Measurements from ENCODE around the gene HHIPL1. TPM values are rescaled to one million over a fixed set of nuclear protein-coding genes. Genes with fewer than 3 reads are reported as not detected.
"Not testable (repeated sequence)": the region's sequence is repeated elsewhere in the genome, so short reads cannot be mapped to it uniquely, and the experiment has no call there.

Gene HHIPL1
- total RNA-seq, 1 donor from 2014 or later: 12.0 TPM

GRCh38 chr14:99633141-99633540 lies 11.8 kb upstream of the HHIPL1 start:
- DNase-seq (ENCODE audit: low spot score): no peak

- DNase-seq (ENCODE audit: low spot score): no peak
Observed at GRCh38 chr14:99633918-99634317, 11.0 kb upstream of the HHIPL1 start.

GRCh38 chr14:99634443-99634842 lies 10.5 kb upstream of the HHIPL1 start:
- no peak for DNase-seq (ENCODE audit: low spot score)

GRCh38 chr14:99635116-99635515 lies 9.8 kb upstream of the HHIPL1 start:
- DNase-seq (ENCODE audit: low spot score): no peak

GRCh38 chr14:99636487-99636886 lies 8.4 kb upstream of the HHIPL1 start:
- no peak for DNase-seq (ENCODE audit: low spot score)

- no peak for DNase-seq (ENCODE audit: low spot score)
Observed at GRCh38 chr14:99637624-99638023, 7.3 kb upstream of the HHIPL1 start.

- DNase-seq (ENCODE audit: low spot score): not testable (repeated sequence)
Observed at GRCh38 chr14:99642771-99643170, 2.2 kb upstream of the HHIPL1 start.

- no peak for DNase-seq (ENCODE audit: low spot score)
Observed at GRCh38 chr14:99643343-99643742, 1.6 kb upstream of the HHIPL1 start.

- no peak for DNase-seq (ENCODE audit: low spot score)
Observed at GRCh38 chr14:99644035-99644587, 818 bp upstream of the HHIPL1 start.

- no peak for DNase-seq (ENCODE audit: low spot score)
Observed at GRCh38 chr14:99645545-99646505, 896 bp downstream of the HHIPL1 start.

GRCh38 chr14:99647411-99647810 lies 2.5 kb downstream of the HHIPL1 start:
- peak; percentile 54 for DNase-seq (ENCODE audit: low spot score)

- no peak for DNase-seq (ENCODE audit: low spot score)
Observed at GRCh38 chr14:99648027-99648784, 3.3 kb downstream of the HHIPL1 start.

GRCh38 chr14:99649219-99649618 lies 4.3 kb downstream of the HHIPL1 start:
- DNase-seq (ENCODE audit: low spot score): no peak

- DNase-seq (ENCODE audit: low spot score): no peak
Observed at GRCh38 chr14:99649643-99650042, 4.7 kb downstream of the HHIPL1 start.

- no peak for DNase-seq (ENCODE audit: low spot score)
Observed at GRCh38 chr14:99650189-99650588, 5.3 kb downstream of the HHIPL1 start.

- DNase-seq (ENCODE audit: low spot score): no peak
Observed at GRCh38 chr14:99651953-99652746, 7.2 kb downstream of the HHIPL1 start.

- peak; percentile 94 for DNase-seq (ENCODE audit: low spot score)
Observed at GRCh38 chr14:99654235-99654985, 9.5 kb downstream of the HHIPL1 start.

- DNase-seq (ENCODE audit: low spot score): no peak
Observed at GRCh38 chr14:99655521-99655920, 10.6 kb downstream of the HHIPL1 start.

- no peak for DNase-seq (ENCODE audit: low spot score)
Observed at GRCh38 chr14:99656171-99656570, 11.2 kb downstream of the HHIPL1 start.

GRCh38 chr14:99657645-99658155 lies 12.8 kb downstream of the HHIPL1 start:
- DNase-seq (ENCODE audit: low spot score): no peak
